ENCODE data around the gene UBE2R2.

UBE2R2 gene

DNA sequence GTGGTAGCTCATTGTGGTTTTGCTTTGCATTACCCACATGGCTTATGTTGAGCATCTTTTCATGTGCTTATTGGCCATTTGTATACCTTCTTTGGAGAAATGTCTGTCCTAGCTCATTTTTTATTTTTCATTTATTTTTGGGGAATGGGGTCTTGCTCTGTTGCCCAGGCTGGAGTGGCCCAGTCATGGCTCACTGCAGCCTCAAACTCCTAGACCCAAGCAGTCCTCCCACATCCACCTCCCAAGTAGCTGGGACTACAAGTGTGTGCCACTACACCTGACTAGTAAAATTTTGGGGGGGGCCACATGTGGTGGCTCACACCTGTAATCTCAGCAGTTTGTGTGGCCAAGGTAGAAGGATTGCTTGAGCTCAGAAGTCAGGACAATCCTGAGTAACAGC is 77.4 kb downstream of the UBE2R2 start:
- no peak overlapping the region for H3K4me3 ChIP-seq (ENCODE audit: low read depth, low read length)
- TF ChIP-seq, protein P1, sequence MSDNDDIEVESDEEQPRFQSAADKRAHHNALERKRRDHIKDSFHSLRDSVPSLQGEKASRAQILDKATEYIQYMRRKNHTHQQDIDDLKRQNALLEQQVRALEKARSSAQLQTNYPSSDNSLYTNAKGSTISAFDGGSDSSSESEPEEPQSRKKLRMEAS (IDR thresholded peaks at IDR 0.05; ENCODE audit: low read depth, low read length): no peak
- TF ChIP-seq, protein P2, sequence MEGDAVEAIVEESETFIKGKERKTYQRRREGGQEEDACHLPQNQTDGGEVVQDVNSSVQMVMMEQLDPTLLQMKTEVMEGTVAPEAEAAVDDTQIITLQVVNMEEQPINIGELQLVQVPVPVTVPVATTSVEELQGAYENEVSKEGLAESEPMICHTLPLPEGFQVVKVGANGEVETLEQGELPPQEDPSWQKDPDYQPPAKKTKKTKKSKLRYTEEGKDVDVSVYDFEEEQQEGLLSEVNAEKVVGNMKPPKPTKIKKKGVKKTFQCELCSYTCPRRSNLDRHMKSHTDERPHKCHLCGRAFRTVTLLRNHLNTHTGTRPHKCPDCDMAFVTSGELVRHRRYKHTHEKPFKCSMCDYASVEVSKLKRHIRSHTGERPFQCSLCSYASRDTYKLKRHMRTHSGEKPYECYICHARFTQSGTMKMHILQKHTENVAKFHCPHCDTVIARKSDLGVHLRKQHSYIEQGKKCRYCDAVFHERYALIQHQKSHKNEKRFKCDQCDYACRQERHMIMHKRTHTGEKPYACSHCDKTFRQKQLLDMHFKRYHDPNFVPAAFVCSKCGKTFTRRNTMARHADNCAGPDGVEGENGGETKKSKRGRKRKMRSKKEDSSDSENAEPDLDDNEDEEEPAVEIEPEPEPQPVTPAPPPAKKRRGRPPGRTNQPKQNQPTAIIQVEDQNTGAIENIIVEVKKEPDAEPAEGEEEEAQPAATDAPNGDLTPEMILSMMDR (IDR thresholded peaks at IDR 0.05; ENCODE audit: low read depth, low read length): no peak
- TF ChIP-seq POLR2A (IDR thresholded peaks at IDR 0.05; ENCODE audit: extremely low read depth, insufficient read length) (no peak), MYC (IDR thresholded peaks at IDR 0.05; ENCODE audit: low read depth, low read length) (no peak)
- no peak for DNase-seq (ENCODE audit: low read depth)

DNA sequence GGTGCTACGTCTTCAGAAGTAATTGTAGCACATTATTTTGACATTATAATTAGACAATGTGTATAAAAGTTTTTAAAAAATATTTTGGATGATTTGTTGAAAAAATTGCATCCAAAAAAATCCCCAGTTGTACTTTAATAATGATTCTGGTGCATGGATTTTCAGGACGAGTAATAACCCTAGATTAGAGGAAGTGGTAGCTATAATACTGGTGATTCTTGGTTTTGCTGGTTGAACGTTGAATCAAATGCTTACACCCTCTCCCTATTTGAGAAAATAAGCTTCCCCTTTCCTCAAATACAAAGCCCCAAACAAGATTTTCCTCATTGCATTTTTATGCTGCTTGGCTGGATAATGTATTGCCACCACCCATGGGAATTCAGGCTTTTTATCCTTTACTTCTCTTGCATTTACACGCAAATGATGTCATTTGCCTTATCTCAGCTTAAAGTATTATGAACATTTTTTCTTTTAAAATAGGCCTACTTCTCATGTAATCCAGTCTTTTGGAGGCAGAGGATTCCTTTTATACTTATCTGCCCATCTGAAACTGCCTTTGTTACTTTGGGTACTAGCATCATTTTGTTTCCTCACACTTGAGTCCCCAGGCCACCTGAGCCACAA is 86.3 kb downstream of the UBE2R2 start:
- H3K4me3 ChIP-seq (ENCODE audit: low read depth, low read length): no peak overlapping the region
- no peak for DNase-seq (ENCODE audit: low read depth)
- TF ChIP-seq, protein P2 (IDR thresholded peaks at IDR 0.05; ENCODE audit: low read depth, low read length): no peak
- TF ChIP-seq, protein P1 (IDR thresholded peaks at IDR 0.05; ENCODE audit: low read depth, low read length): no peak

DNA sequence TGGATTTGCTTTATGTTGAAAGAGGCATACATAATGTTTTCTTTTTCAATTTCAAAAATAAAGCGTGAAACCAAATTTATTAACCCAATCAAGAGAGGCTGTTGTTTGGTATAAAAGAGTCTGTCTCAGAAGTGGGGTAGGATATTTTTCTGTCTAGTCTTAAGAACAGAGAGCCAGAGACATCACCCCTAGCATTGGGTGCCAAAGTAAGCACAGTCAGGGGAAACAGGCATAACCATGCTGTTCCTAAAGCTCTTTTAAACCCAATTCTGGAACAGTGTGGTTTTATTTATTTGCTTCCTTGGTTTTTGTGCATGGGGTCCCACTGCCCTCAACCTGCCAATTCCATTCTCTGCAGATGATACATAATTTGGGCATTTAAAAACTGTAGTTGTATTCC is 88.2 kb downstream of the UBE2R2 start:
- TF ChIP-seq, protein P2 (IDR thresholded peaks at IDR 0.05; ENCODE audit: low read depth, low read length): no peak
- TF ChIP-seq, protein P1 (IDR thresholded peaks at IDR 0.05; ENCODE audit: low read depth, low read length): no peak
- TF ChIP-seq POLR2A (IDR thresholded peaks at IDR 0.05; ENCODE audit: extremely low read depth, insufficient read length) (no peak), MYC (IDR thresholded peaks at IDR 0.05; ENCODE audit: low read depth, low read length) (no peak)
- no peak for DNase-seq (ENCODE audit: low read depth)
- no peak overlapping the region for H3K4me3 ChIP-seq (ENCODE audit: low read depth, low read length)

DNA sequence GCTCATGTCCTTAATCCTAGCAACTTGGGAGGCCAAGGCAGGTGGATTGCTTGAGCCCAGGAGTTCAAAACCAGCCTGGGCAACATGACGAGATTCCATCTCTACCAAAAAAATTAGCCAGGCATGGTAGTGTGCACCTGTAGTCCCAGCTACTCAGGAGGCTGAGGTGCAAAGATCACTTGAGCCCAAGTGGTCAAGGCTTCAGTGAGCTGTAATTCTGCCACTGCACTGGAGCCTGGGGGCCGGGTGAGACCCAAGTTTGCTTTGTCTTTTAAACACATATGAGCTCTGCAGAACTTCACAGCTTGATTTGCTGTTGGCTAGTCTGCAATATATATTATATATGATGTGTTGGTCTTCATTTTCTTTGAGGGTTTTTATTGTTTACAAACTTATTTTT is 89.8 kb downstream of the UBE2R2 start:
- H3K4me3 ChIP-seq (ENCODE audit: low read depth, low read length): no peak overlapping the region
- no peak for DNase-seq (ENCODE audit: low read depth)
- no peak for TF ChIP-seq MYC (IDR thresholded peaks at IDR 0.05; ENCODE audit: low read depth, low read length)
- TF ChIP-seq, protein P1 (IDR thresholded peaks at IDR 0.05; ENCODE audit: low read depth, low read length): no peak

DNA sequence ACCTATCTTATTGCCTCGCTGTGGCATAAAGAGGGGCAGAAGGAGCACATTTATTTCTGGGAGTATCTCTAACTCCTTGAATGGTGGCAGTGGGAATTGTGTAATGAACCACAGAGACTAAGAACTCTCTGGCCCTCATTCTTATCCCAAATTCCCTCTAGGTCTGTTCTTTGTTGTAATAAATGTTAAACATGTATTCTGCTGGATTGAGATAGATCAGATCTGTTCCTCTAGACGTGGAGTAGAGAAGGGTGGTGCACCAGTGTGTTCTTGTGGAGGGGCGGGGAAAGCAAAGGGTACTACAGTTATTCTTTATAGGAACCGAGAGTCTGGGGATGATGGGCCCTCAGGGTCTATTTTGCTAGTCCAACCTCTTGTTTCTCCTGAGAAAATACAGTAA is 90.4 kb downstream of the UBE2R2 start:
- DNase-seq (ENCODE audit: low read depth): no peak
- no peak overlapping the region for H3K4me3 ChIP-seq (ENCODE audit: low read depth, low read length)
- TF ChIP-seq, protein P2 (IDR thresholded peaks at IDR 0.05; ENCODE audit: low read depth, low read length): no peak
- no peak for TF ChIP-seq MYC (IDR thresholded peaks at IDR 0.05; ENCODE audit: low read depth, low read length)
- TF ChIP-seq, protein P1 (IDR thresholded peaks at IDR 0.05; ENCODE audit: low read depth, low read length): no peak
- TF ChIP-seq POLR2A (IDR thresholded peaks at IDR 0.05; ENCODE audit: extremely low read depth, insufficient read length): no peak

DNA sequence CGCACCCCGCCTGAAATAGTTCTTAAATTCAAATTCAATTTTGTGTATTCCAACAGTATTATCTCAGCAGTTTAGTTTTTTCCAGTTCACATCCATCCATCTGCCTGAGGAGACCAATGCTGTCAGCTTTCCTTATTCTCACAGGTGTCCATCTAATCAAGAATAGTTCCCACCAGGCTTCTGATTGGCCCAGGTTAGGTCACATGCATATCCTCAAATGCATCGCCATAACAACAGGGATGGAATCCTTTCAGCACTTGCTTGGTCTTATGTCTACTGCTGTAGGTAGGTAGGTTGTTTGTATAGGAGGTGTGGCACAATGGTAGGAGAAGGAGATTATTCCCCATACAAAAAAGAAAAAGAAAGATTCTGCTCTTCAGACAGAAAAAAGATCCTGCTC is 91.2 kb downstream of the UBE2R2 start:
- TF ChIP-seq POLR2A (IDR thresholded peaks at IDR 0.05; ENCODE audit: extremely low read depth, insufficient read length): no peak
- DNase-seq (ENCODE audit: low read depth): no peak
- H3K4me3 ChIP-seq (ENCODE audit: low read depth, low read length): no peak overlapping the region

DNA sequence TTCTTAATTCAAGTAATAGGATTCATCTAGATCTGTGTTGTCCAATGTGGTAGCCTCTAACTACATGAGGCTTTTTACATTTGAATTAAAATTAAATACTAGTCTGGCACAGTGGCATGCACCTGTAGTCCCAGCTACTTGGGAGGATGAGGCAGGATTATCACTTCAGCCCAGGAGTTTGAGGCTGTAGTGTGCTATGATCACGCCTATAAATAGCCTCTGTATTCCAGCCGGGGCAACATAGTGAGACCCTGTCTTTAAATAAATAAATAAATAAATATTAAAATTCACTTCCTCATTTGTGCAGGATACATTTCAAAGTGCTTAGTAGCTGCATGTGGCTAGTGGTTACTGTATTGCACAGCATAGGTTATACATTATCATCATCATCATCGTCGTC is 91.8 kb downstream of the UBE2R2 start:
- no peak overlapping the region for H3K4me3 ChIP-seq (ENCODE audit: low read depth, low read length)
- no peak for DNase-seq (ENCODE audit: low read depth)
- TF ChIP-seq MYC (IDR thresholded peaks at IDR 0.05; ENCODE audit: low read depth, low read length): no peak
- no peak for TF ChIP-seq POLR2A (IDR thresholded peaks at IDR 0.05; ENCODE audit: extremely low read depth, insufficient read length)
- TF ChIP-seq, protein P1 (IDR thresholded peaks at IDR 0.05; ENCODE audit: low read depth, low read length): no peak
- TF ChIP-seq, protein P2 (IDR thresholded peaks at IDR 0.05; ENCODE audit: low read depth, low read length): no peak
